ENCODE measurements around the gene NRGN.

- TF ChIP-seq CTCF (IDR thresholded peaks at IDR 0.05): no peak
- TF ChIP-seq POLR2A (IDR thresholded peaks at IDR 0.05): no peak
These were observed 12.2 kb downstream of the NRGN start, which contains the start of gene VSIG2 for GRCh38 chr11:124751741-124752470.
